Endothelial cell of umbilical vein (primary cell): ENCODE data around the gene MCL1. TPM values are rescaled to one million over a fixed set of nuclear protein-coding genes. Genes with fewer than 3 reads are reported as not detected.

Source experiments
- BruUV-seq: library from RNA; stranded (reverse); fragments of 400-500 nt; replicated peaks from 2 replicates; lab custom pipeline; 2021; lab: Mats Ljungman, UMichigan
- CTCF ChIA-PET: fragments of 300-600, 350-600 bp; sonication (Branson Sonifier 250); formaldehyde crosslinking; loops from one replicate; lab custom pipeline; 2021; ENCODE audit warnings: antibody characterized with exemption, inconsistent platforms; lab: Charles Lee
- POLR2A ChIA-PET: fragments of 300-600, 350-600 bp; sonication (Branson Sonifier 250); formaldehyde crosslinking; loops from one replicate; lab custom pipeline; 2021; ENCODE audit warnings: antibody characterized with exemption, inconsistent platforms; lab: Charles Lee
- DNase-seq: peaks from one replicate; pipeline ENCODE4 v3.0.0-alpha.2; 2011; ENCODE audit warnings: low read depth, low spot score
- FAIRE-seq: peaks from 2 replicates; lab custom pipeline; 2011; peaks lifted over from hg19 to GRCh38; lab: Jason Lieb, UNC
- H2AFZ ChIP-seq: 2 replicates; pipeline ENCODE4 v1.6.0; 2012; ENCODE audit warnings: low read depth, low read length, control low read depth, inconsistent platforms
- H3K27ac ChIP-seq: 2 replicates; pipeline ENCODE4 v1.5.1; 2011; ENCODE audit warnings: low read depth, mild to moderate bottlenecking, control low read depth, low read length, moderate library complexity; ENCODE audit not compliant: insufficient read depth
- H3K27me3 ChIP-seq, 2 experiments: 2 replicates each; pipeline versions ENCODE4 v1.6.0 to v1.6.1; 2011; ENCODE audit warnings: low read length in 2 of 2, mixed read lengths in 1 of 2; ENCODE audit not compliant: control insufficient read depth in 2 of 2, insufficient read depth in 2 of 2
- H3K36me3 ChIP-seq, 2 experiments: 2 replicates in 1 of 2; 3 replicates in 1 of 2; pipeline ENCODE4 v1.5.1; 2011; ENCODE audit warnings: low read length in 2 of 2, mild to moderate bottlenecking in 1 of 2, moderate library complexity in 1 of 2; ENCODE audit not compliant: control insufficient read depth in 2 of 2, insufficient read depth in 2 of 2; ENCODE audit errors: extremely low read depth in 1 of 2
- H3K4me1 ChIP-seq: 3 replicates; pipeline ENCODE4 v1.5.1; 2011; ENCODE audit warnings: mild to moderate bottlenecking, low read length; ENCODE audit not compliant: control insufficient read depth, insufficient read depth; ENCODE audit errors: extremely low read depth
- H3K4me2 ChIP-seq: 2 replicates; pipeline ENCODE4 v1.6.1; 2011; ENCODE audit warnings: low read length, control low read depth, mixed read lengths; ENCODE audit not compliant: insufficient read depth
- H3K4me3 ChIP-seq, 3 experiments: fragments of 200-600 bp in 1 of 3; sonication (generic), shearing (Covaris generic) in 1 of 3; replicated peaks in 1 of 3; 2 replicates each; pipeline ENCODE4 v1.5.1; 2011 to 2016; ENCODE audit warnings: control low read depth in 3 of 3, low read length in 3 of 3, mild to moderate bottlenecking in 2 of 3, inconsistent platforms in 1 of 3, low read depth in 1 of 3, moderate library complexity in 1 of 3; ENCODE audit not compliant: insufficient read depth in 1 of 3
- H3K79me2 ChIP-seq: 2 replicates; pipeline ENCODE4 v1.6.0; 2012; ENCODE audit warnings: low read length, inconsistent platforms; ENCODE audit not compliant: control insufficient read depth, insufficient read depth
- H3K9ac ChIP-seq: replicated peaks from 2 replicates; pipeline ENCODE3; 2011; ENCODE audit warnings: low read length, control low read depth; ENCODE audit not compliant: insufficient read depth; ENCODE audit errors: extremely low read depth
- H3K9me1 ChIP-seq: replicated peaks from 3 replicates; pipeline ENCODE4 v1.6.0; 2011; ENCODE audit warnings: mild to moderate bottlenecking, low read length; ENCODE audit not compliant: control insufficient read depth, insufficient read depth; ENCODE audit errors: extremely low read depth
- H3K9me3 ChIP-seq: replicated peaks from 2 replicates; pipeline ENCODE4 v1.5.1; 2012; ENCODE audit warnings: low read length, inconsistent platforms; ENCODE audit not compliant: control insufficient read depth, insufficient read depth
- H4K20me1 ChIP-seq: replicated peaks from 2 replicates; pipeline ENCODE3; 2011; ENCODE audit warnings: mild to moderate bottlenecking, low read length; ENCODE audit not compliant: control insufficient read depth, insufficient read depth; ENCODE audit errors: extremely low read depth
- CTCF ChIP-seq, 2 donors: IDR thresholded peaks; 1 replicate in 1 of 2; 2 replicates in 1 of 2; pipeline ENCODE4 v1.5.1; 2011; ENCODE audit warnings: low read length in 2 of 2, mild to moderate bottlenecking in 2 of 2, moderate library complexity in 2 of 2, control low read depth in 1 of 2, inconsistent platforms in 1 of 2, low read depth in 1 of 2; ENCODE audit not compliant: insufficient read depth in 1 of 2; ENCODE audit errors: extremely low read depth in 1 of 2
- EZH2 ChIP-seq: IDR thresholded peaks from 2 replicates; pipeline ENCODE4 v1.6.1; 2012; ENCODE audit warnings: borderline replicate concordance, low read depth, mild to moderate bottlenecking, moderate library complexity, low read length, inconsistent platforms; ENCODE audit not compliant: severe bottlenecking
- FOS ChIP-seq: IDR thresholded peaks from 2 replicates; pipeline ENCODE4 v1.6.1; 2011; ENCODE audit warnings: mild to moderate bottlenecking, low read length, moderate library complexity, borderline replicate concordance; ENCODE audit not compliant: insufficient read depth
- GATA2 ChIP-seq: IDR thresholded peaks from 2 replicates; pipeline ENCODE4 v1.7.0; 2011; ENCODE audit warnings: low read depth, mild to moderate bottlenecking, moderate library complexity, mixed read lengths, low read length; ENCODE audit not compliant: insufficient read length, insufficient read depth
- JUN ChIP-seq: IDR thresholded peaks from 2 replicates; pipeline ENCODE4 v1.6.1; 2011; ENCODE audit warnings: borderline replicate concordance, low read depth; ENCODE audit not compliant: insufficient read length, insufficient read depth
- MAX ChIP-seq: IDR thresholded peaks from 2 replicates; pipeline ENCODE4 v1.6.1; 2011; ENCODE audit not compliant: insufficient read depth, insufficient read length
- MYC ChIP-seq: IDR thresholded peaks from one replicate; pipeline ENCODE4 v1.6.1; 2011; ENCODE audit warnings: mild to moderate bottlenecking, low read depth, low read length
- POLR2A ChIP-seq: IDR thresholded peaks from 2 replicates; pipeline ENCODE4 v1.6.1; 2012; ENCODE audit warnings: low read depth, mild to moderate bottlenecking, control low read depth, low read length
- POLR2AphosphoS5 ChIP-seq: IDR thresholded peaks from 2 replicates; pipeline ENCODE4 v1.6.1; 2012; ENCODE audit warnings: low read depth, mild to moderate bottlenecking, control low read depth, low read length, moderate library complexity; ENCODE audit not compliant: insufficient read depth
- dilution Hi-C: fragments of 300-500 bp; cut with MboI; formaldehyde crosslinking; loops from one replicate; pipeline ENCODE4 v1.15.0; 2019; ENCODE audit warnings: low sequenced_read_pairs; ENCODE audit not compliant: extremely low pct_ligation_motif_present
- intact Hi-C: fragments of 100-400 bp; cut with micrococcal nuclease; formaldehyde crosslinking; loops from one replicate; pipeline ENCODE4 v1.10.0; 2022
- polyA plus RNA-seq, 4 experiments: library from polyadenylated mRNA; depleted of rRNA in 3 of 4; stranded (reverse) in 3 of 4; unstranded in 1 of 4; fragments of >200 nt; gene quantifications; 2 replicates each; pipeline versions ENCODE4 v1.2.1 to v1.2.3, GENCODE V29; 2011 to 2012; ENCODE audit warnings: missing spikeins in 1 of 4
- total RNA-seq: library from RNA; stranded (reverse); gene quantifications from 2 replicates; pipeline ENCODE4 v1.2.3, GENCODE V29; 2021

Gene MCL1
- total and polyA plus RNA-seq, 2 donors (not counting 3 experiments of a cell fraction or from before 2014, with no cell fraction given), result 87.3 to 186 TPM

DNA sequence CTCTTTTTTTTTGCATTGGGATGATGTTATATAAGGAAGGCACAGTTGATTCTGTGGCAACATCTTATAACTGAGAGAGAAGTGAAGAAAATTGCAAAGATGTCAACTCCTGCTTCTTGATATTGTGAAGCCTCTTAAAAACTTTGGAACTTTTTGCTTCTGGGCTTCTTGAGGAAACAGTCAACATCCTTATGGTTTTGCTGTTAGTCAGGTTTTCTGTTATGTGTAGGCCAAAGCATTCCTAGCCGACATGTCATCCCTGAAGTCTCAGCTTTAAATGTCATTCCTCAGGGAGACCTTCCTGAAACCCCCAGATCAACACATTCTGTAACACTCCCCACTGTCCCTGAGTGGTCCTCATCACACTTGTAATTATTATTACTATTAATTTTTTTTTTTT is 51.2 kb downstream of the MCL1 start:
- TF ChIP-seq CTCF (IDR thresholded peaks at IDR 0.05; ENCODE audit: extremely low read depth in 1 of 2, insufficient read depth in 1 of 2, low read depth in 1 of 2, low read length in 2 of 2), result no peak
- no peak for TF ChIP-seq JUN
- TF ChIP-seq POLR2A, result no peak
- Histone ChIP-seq H3K4me2 (no peak overlapping the region), H2AFZ (no peak overlapping the region), H3K9me1 (no peaks in the 10 kb centered on the region), H3K4me1 (no peaks in the 10 kb centered on the region), H3K27ac (no peak overlapping the region), H4K20me1 (no peaks in the 10 kb centered on the region), H3K36me3 (no peaks in the 10 kb centered on the region), H3K9me3 (no peaks in the 10 kb centered on the region), H3K79me2 (no peaks in the 10 kb centered on the region), H3K4me3 (no peak overlapping the region), H3K9ac (no peak overlapping the region), H3K27me3 (no peaks in the 10 kb centered on the region)
- no TSS peak for BruUV-seq
- ChIA-PET CTCF (interaction anchor here (0.7 kb wide), 1 partner anchor 12 kb away, joined by 3 read pairs; the partner anchor contains the start of gene FALEC), POLR2A (no interaction called here)
- DNase-seq (no peak), FAIRE-seq (no peak)
- intact Hi-C loops (no loop called here), dilution Hi-C loops (no loop called here)

DNA sequence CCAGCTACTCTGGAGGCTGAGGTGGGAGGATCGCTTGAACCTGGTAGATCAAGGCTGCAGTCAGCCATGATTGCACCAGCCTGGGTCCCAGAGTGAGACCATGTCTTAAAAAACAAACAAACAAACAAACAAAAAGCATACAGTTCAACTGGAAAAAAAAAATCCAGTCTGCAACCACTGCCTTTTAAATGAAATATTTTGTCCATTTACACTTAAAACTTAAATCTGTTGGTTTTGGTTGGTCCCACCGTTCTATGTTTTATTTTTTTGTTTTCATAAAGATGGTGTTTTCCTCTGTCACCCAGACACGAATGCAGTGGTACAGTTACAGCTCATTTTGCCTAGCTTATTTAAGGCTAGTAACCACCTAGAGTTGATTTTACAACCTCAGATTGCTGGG is 54.1 kb downstream of the MCL1 start:
- H3K4me1 ChIP-seq, result no peaks in the 10 kb centered on the region
- dilution Hi-C loops, result no loop called here
- H3K9me3 ChIP-seq, result no peaks in the 10 kb centered on the region
- FAIRE-seq (no peak), DNase-seq (no peak)
- H4K20me1 ChIP-seq, result no peaks in the 10 kb centered on the region
- ChIA-PET POLR2A (no interaction called here), CTCF (no interaction called here)
- H3K4me2 ChIP-seq, result no peak overlapping the region
- H3K36me3 ChIP-seq, result no peaks in the 10 kb centered on the region
- H3K4me3 ChIP-seq, result no peak overlapping the region
- no peaks in the 10 kb centered on the region for H3K9me1 ChIP-seq
- no peak for TF ChIP-seq POLR2A
- TF ChIP-seq EZH2, result no peak
- no peak for TF ChIP-seq JUN
- TF ChIP-seq POLR2AphosphoS5, result no peak
- no peak for TF ChIP-seq MAX
- TF ChIP-seq CTCF (IDR thresholded peaks at IDR 0.05; ENCODE audit: extremely low read depth in 1 of 2, insufficient read depth in 1 of 2, low read depth in 1 of 2, low read length in 2 of 2), result no peak
- TF ChIP-seq GATA2, result no peak
- no peak for TF ChIP-seq MYC
- TF ChIP-seq FOS, result no peak
- H3K9ac ChIP-seq, result no peak overlapping the region
- intact Hi-C loops, result no loop called here
- H3K79me2 ChIP-seq, result no peaks in the 10 kb centered on the region
- H2AFZ ChIP-seq, result no peak overlapping the region
- BruUV-seq, result no TSS peak
- H3K27ac ChIP-seq, result no peak overlapping the region
- H3K27me3 ChIP-seq, result no peaks in the 10 kb centered on the region
